SK-N-SH (cell line): Measurements from ENCODE around the gene KRCC1. TPM values are rescaled to one million over a fixed set of nuclear protein-coding genes. Genes with fewer than 3 reads are reported as not detected.

Experiments used
- CTCF ChIA-PET: fragments of 300-600, 350-600 bp; formaldehyde crosslinking; extraction: SDS; loops from one replicate; lab custom pipeline; 2021; lab: Yijun Ruan, JAX
- POLR2A ChIA-PET: fragments of 350-600 bp; sonication (Branson Sonifier 250); formaldehyde crosslinking; extraction: SDS; loops from one replicate; lab custom pipeline; 2020; ENCODE audit warnings: antibody characterized with exemption, inconsistent platforms; lab: Yijun Ruan, JAX
- DNase-seq: peaks from one replicate; pipeline ENCODE4 v3.0.0; 2012
- H2AFZ ChIP-seq: fragments of 200-600 bp; sonication (generic); 2 replicates; pipeline ENCODE4 v1.8.1; 2016; ENCODE audit warnings: antibody characterized with exemption, mild to moderate bottlenecking, low read depth
- H3F3A ChIP-seq: fragments of 200-600 bp; sonication (generic); replicated peaks from 2 replicates; pipeline ENCODE3; 2016; ENCODE audit warnings: antibody characterized with exemption, mild to moderate bottlenecking; ENCODE audit not compliant: insufficient read depth
- H3K27ac ChIP-seq, 2 experiments: fragments of 200-500 bp in 1 of 2; fragments of 200-600 bp in 1 of 2; sonication (Bioruptor generic) in 1 of 2; sonication (generic), shearing (Covaris generic) in 1 of 2; 2 replicates each; pipeline versions ENCODE4 v1.5.1 to v1.6.1; 2014 to 2016; ENCODE audit warnings: low read depth in 2 of 2, inconsistent platforms in 1 of 2, low read length in 1 of 2, mild to moderate bottlenecking in 1 of 2, mixed read lengths in 1 of 2
- H3K27me3 ChIP-seq: fragments of 200-600 bp; sonication (generic), shearing (Covaris generic); 2 replicates; pipeline ENCODE4 v1.6.1; 2016; ENCODE audit warnings: mixed run types; ENCODE audit not compliant: insufficient read depth
- H3K36me3 ChIP-seq, 2 experiments: fragments of 200-500 bp in 1 of 2; fragments of 200-600 bp in 1 of 2; sonication (Bioruptor generic) in 1 of 2; sonication (generic) in 1 of 2; replicated peaks in 1 of 2; 2 replicates each; pipeline versions ENCODE3 to v1.5.1; 2014 to 2016; ENCODE audit warnings: low read length in 1 of 2, mild to moderate bottlenecking in 1 of 2; ENCODE audit not compliant: insufficient read depth in 2 of 2, control insufficient read depth in 1 of 2
- H3K4me1 ChIP-seq, 2 experiments: fragments of 200-500 bp in 1 of 2; fragments of 200-600 bp in 1 of 2; sonication (Bioruptor generic) in 1 of 2; sonication (generic), shearing (Covaris generic) in 1 of 2; 2 replicates each; pipeline versions ENCODE4 v1.5.1 to v1.6.1; 2014 to 2016; ENCODE audit warnings: low read depth in 1 of 2, low read length in 1 of 2, mixed run types in 1 of 2; ENCODE audit not compliant: insufficient read depth in 2 of 2, control insufficient read depth in 1 of 2
- H3K4me2 ChIP-seq: fragments of 200-600 bp; sonication (generic), shearing (Covaris generic); 2 replicates; pipeline ENCODE4 v1.6.1; 2017; ENCODE audit warnings: mixed run types
- H3K4me3 ChIP-seq, 2 experiments: fragments of 200-500 bp in 1 of 2; fragments of 200-600 bp in 1 of 2; sonication (Bioruptor generic) in 1 of 2; sonication (generic), shearing (Covaris generic) in 1 of 2; 2 replicates each; pipeline versions ENCODE4 v1.5.1 to v1.8.1; 2014 to 2016; ENCODE audit warnings: low read depth in 2 of 2, inconsistent platforms in 1 of 2, low read length in 1 of 2, mild to moderate bottlenecking in 1 of 2, mixed read lengths in 1 of 2, moderate library complexity in 1 of 2
- H3K79me2 ChIP-seq: fragments of 200-600 bp; sonication (generic); 2 replicates; pipeline ENCODE4 v1.8.1; 2017; ENCODE audit warnings: mild to moderate bottlenecking; ENCODE audit not compliant: insufficient read depth
- H3K9ac ChIP-seq: fragments of 200-600 bp; sonication (generic); 2 replicates; pipeline ENCODE4 v1.6.1; 2017; ENCODE audit warnings: mixed run types
- H3K9me2 ChIP-seq: fragments of 200-600 bp; sonication (generic); 2 replicates; pipeline ENCODE4 v1.6.1; 2017; ENCODE audit warnings: mixed run types
- H3K9me3 ChIP-seq: fragments of 200-600 bp; sonication (generic); 2 replicates; pipeline ENCODE4 v1.6.1; 2017; ENCODE audit warnings: mixed run types, mild to moderate bottlenecking, moderate library complexity
- H4K20me1 ChIP-seq: fragments of 200-600 bp; sonication (generic); 2 replicates; pipeline ENCODE4 v1.6.1; 2017; ENCODE audit warnings: mild to moderate bottlenecking, mixed run types; ENCODE audit not compliant: insufficient read depth
- EP300 ChIP-seq, 2 experiments: IDR thresholded peaks; 2 replicates each; pipeline versions ENCODE4 v1.4.0 to v1.6.1; 2012; ENCODE audit warnings: borderline replicate concordance in 1 of 2, low read depth in 1 of 2, low read length in 1 of 2
- FOXM1 ChIP-seq: IDR thresholded peaks from 2 replicates; pipeline ENCODE4 v1.4.0; 2012; ENCODE audit warnings: low read depth, mild to moderate bottlenecking
- MXI1 ChIP-seq: IDR thresholded peaks from 2 replicates; pipeline ENCODE4 v1.6.1; 2012; ENCODE audit warnings: mild to moderate bottlenecking, low read depth, low read length, improper control_type of control experiment
- NRF1 ChIP-seq: IDR thresholded peaks from 2 replicates; pipeline ENCODE4 v1.6.1; 2012; ENCODE audit warnings: low read depth, mild to moderate bottlenecking, low read length
- RAD21 ChIP-seq: IDR thresholded peaks from 2 replicates; pipeline ENCODE4 v1.6.1; 2012; ENCODE audit warnings: mild to moderate bottlenecking, low read length
- RFX5 ChIP-seq: IDR thresholded peaks from 2 replicates; pipeline ENCODE4 v1.6.1; 2012; ENCODE audit warnings: mild to moderate bottlenecking, improper control_type of control experiment, low read length
- TCF12 ChIP-seq: IDR thresholded peaks from 2 replicates; pipeline ENCODE4 v1.4.0; 2012
- WGBS: methylation state at CpG from one replicate; pipeline ENCODE4 v1.1.6; 2017; ENCODE audit warnings: low lambda C conversion rate; 5-methylcytosine and 5-hydroxymethylcytosine counted together
- polyA plus RNA-seq, 3 experiments: library from polyadenylated mRNA; depleted of rRNA; stranded (reverse); fragments of >200 nt; gene quantifications; 2 replicates each; pipeline ENCODE4 v1.2.3, GENCODE V29; 2012
- TF ChIP-seq, protein P1 (sequence below): fragments of 150-350 bp; IDR thresholded peaks from 2 replicates; pipeline ENCODE4 v1.6.1; 2017; ENCODE audit warnings: antibody characterized with exemption, low read length, low read depth, borderline replicate concordance
- TF ChIP-seq, protein P2 (sequence below): fragments of 200-600 bp; sonication (generic); IDR thresholded peaks from 2 replicates; pipeline ENCODE4 v1.6.1; 2017; ENCODE audit warnings: antibody characterized with exemption, mild to moderate bottlenecking, moderate library complexity
- TF ChIP-seq, protein P3 (sequence below): IDR thresholded peaks from 2 replicates; pipeline ENCODE4 v1.4.0; 2012; ENCODE audit warnings: low read depth, borderline replicate concordance

Gene KRCC1
- polyA plus RNA-seq, 1 of the 3 experiments (the other 2 are of a cell fraction): 10.7 TPM

DNA sequence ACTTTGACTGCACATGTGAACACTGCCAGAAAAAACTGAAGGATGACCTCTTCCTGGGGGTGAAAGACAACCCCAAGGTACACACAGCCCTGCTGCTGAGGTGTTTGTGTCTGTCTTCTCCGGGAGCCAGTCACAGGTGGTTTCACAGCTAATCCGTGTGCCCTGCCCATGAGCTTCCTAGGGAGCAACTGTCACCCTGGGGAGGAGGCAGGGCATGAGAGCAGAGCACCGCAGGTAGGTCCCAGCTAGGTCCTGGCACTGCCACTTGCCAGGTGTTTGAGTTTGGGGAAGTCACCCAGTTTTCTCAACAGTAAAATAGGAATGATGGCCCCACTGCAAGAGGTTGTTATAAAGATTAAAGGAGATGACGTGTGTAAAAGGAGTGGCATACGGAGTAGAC lies 41.1 kb upstream of the KRCC1 start:
- no peaks in the 10 kb centered on the region for H3K27me3 ChIP-seq
- CTCF ChIA-PET: interaction anchor here (0.6 to 1.1 kb wide), 2 partner anchors 13 to 36 kb away, joined by 3 to 4 read pairs; no protein-coding TSS in a partner anchor
- no peak overlapping the region for H3K4me3 ChIP-seq
- TF ChIP-seq FOXM1: no peak
- no peak for TF ChIP-seq NRF1
- TF ChIP-seq RFX5: no peak
- TF ChIP-seq, protein P1, sequence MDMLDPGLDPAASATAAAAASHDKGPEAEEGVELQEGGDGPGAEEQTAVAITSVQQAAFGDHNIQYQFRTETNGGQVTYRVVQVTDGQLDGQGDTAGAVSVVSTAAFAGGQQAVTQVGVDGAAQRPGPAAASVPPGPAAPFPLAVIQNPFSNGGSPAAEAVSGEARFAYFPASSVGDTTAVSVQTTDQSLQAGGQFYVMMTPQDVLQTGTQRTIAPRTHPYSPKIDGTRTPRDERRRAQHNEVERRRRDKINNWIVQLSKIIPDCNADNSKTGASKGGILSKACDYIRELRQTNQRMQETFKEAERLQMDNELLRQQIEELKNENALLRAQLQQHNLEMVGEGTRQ: no peak
- 47% methylated on average over 4 of the region's 5 CpGs for WGBS
- no peak overlapping the region for H3K27ac ChIP-seq
- H3K9ac ChIP-seq: no peak overlapping the region
- no peak overlapping the region for H3K4me2 ChIP-seq
- H4K20me1 ChIP-seq: no peaks in the 10 kb centered on the region
- H3K79me2 ChIP-seq: no peaks in the 10 kb centered on the region
- no peaks in the 10 kb centered on the region for H3K9me2 ChIP-seq
- H2AFZ ChIP-seq: no peak overlapping the region
- H3K9me3 ChIP-seq: no peaks in the 10 kb centered on the region
- no peak for DNase-seq
- no peaks in the 10 kb centered on the region for H3K36me3 ChIP-seq
- POLR2A ChIA-PET: no interaction called here
- no peaks in the 10 kb centered on the region for H3K4me1 ChIP-seq
- H3F3A ChIP-seq: no peaks in the 10 kb centered on the region

DNA sequence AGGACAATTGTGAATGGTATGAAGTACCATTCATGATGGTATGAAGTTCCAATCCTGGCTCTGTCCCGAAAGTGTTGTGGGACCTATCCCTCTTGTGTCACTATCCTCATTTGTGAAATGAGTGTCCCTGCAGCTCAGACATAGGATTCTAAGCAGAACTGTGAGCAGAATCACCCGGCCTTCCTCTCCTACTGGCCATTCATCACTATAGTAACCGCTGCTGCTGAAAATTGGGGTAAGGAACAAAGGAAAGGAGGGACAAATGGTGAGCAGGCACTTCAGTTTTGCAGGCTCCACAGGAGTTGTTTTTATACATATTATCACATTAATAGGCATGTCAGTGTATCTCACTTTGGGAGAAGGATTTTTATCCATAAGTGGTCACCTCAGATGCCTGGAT lies 39.4 kb upstream of the KRCC1 start:
- TF ChIP-seq, protein P2, sequence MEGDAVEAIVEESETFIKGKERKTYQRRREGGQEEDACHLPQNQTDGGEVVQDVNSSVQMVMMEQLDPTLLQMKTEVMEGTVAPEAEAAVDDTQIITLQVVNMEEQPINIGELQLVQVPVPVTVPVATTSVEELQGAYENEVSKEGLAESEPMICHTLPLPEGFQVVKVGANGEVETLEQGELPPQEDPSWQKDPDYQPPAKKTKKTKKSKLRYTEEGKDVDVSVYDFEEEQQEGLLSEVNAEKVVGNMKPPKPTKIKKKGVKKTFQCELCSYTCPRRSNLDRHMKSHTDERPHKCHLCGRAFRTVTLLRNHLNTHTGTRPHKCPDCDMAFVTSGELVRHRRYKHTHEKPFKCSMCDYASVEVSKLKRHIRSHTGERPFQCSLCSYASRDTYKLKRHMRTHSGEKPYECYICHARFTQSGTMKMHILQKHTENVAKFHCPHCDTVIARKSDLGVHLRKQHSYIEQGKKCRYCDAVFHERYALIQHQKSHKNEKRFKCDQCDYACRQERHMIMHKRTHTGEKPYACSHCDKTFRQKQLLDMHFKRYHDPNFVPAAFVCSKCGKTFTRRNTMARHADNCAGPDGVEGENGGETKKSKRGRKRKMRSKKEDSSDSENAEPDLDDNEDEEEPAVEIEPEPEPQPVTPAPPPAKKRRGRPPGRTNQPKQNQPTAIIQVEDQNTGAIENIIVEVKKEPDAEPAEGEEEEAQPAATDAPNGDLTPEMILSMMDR: no peak
- TF ChIP-seq TCF12 (no peak), RAD21 (no peak), MXI1 (no peak), EP300 (IDR thresholded peaks at IDR 0.05; ENCODE audit: borderline replicate concordance in 1 of 2, low read depth in 1 of 2, low read length in 1 of 2) (no peak)
- TF ChIP-seq, protein P3, sequence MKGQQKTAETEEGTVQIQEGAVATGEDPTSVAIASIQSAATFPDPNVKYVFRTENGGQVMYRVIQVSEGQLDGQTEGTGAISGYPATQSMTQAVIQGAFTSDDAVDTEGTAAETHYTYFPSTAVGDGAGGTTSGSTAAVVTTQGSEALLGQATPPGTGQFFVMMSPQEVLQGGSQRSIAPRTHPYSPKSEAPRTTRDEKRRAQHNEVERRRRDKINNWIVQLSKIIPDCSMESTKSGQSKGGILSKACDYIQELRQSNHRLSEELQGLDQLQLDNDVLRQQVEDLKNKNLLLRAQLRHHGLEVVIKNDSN: no peak
- Histone ChIP-seq H3K36me3 (no peaks in the 10 kb centered on the region), H3K9ac (no peak overlapping the region), H4K20me1 (no peaks in the 10 kb centered on the region), H3F3A (no peaks in the 10 kb centered on the region), H3K79me2 (no peaks in the 10 kb centered on the region), H2AFZ (no peak overlapping the region), H3K4me1 (no peaks in the 10 kb centered on the region; a peak in 1 of 4 replicates), H3K4me3 (no peak overlapping the region), H3K9me2 (no peaks in the 10 kb centered on the region), H3K27me3 (no peaks in the 10 kb centered on the region), H3K27ac (no peak overlapping the region), H3K9me3 (no peaks in the 10 kb centered on the region), H3K4me2 (no peak overlapping the region)
- CTCF ChIA-PET: no interaction called here
- no peak for DNase-seq
- 28% methylated on average over 3 of the region's 3 CpGs for WGBS
- POLR2A ChIA-PET: no interaction called here
